CD4-positive, alpha-beta T cell treated with Interleukin-4 for 1 hour (primary cell): Measurements from ENCODE around the gene LOC128125822.
A peak's percentile ranks its signal among the peaks of the same experiment; 100 is the strongest.
"Not testable (repeated sequence)": the region's sequence is repeated elsewhere in the genome, so short reads cannot be mapped to it uniquely, and the experiment has no call there.

ENCODE experiments used
- DNase-seq, 2 donors: peaks; one replicate each; pipeline ENCODE4 v3.0.0-alpha.2; 2020 to 2022

Gene LOC128125822

GRCh38 chr6:63572044-63572746, at the start of gene LOC128125822, which contains the start of gene PTP4A1:
Gene LOC128125822 (plus strand): TSS chr6:63572480.
Gene PTP4A1 (plus strand): TSS chr6:63572480. CDS start chr6:63576881, 4,401 bp downstream.
- DNase-seq, result peak; percentile 96 to 97

GRCh38 chr6:63522911-63523287, 49.4 kb upstream of the LOC128125822 start:
- not testable (repeated sequence) for DNase-seq

GRCh38 chr6:63523630-63524029, 48.6 kb upstream of the LOC128125822 start:
- DNase-seq, result no peak

GRCh38 chr6:63525186-63525878, 46.9 kb upstream of the LOC128125822 start:
- DNase-seq, result peak in 1 of 2 donors; percentile 20

- no peak for DNase-seq
Measured at GRCh38 chr6:63526931-63527330, 45.3 kb upstream of the LOC128125822 start.

GRCh38 chr6:63527658-63528514, 44.4 kb upstream of the LOC128125822 start:
- no peak for DNase-seq

- peak in 1 of 2 donors; percentile 26 for DNase-seq
Measured at GRCh38 chr6:63529498-63529897, 42.8 kb upstream of the LOC128125822 start.

- DNase-seq, result no peak
Measured at GRCh38 chr6:63530182-63530581, 42.1 kb upstream of the LOC128125822 start.

GRCh38 chr6:63530991-63531390, 41.3 kb upstream of the LOC128125822 start:
- DNase-seq, result no peak

- no peak for DNase-seq
Measured at GRCh38 chr6:63533026-63533425, 39.3 kb upstream of the LOC128125822 start.

- DNase-seq, result no peak
Measured at GRCh38 chr6:63533952-63534351, 38.3 kb upstream of the LOC128125822 start.

- no peak for DNase-seq
Measured at GRCh38 chr6:63537201-63537958, 34.9 kb upstream of the LOC128125822 start.

GRCh38 chr6:63537959-63538300, 34.4 kb upstream of the LOC128125822 start:
- DNase-seq, result no peak

GRCh38 chr6:63538550-63538949, 33.7 kb upstream of the LOC128125822 start:
- DNase-seq, result no peak

- DNase-seq, result no peak
Measured at GRCh38 chr6:63543001-63543400, 29.3 kb upstream of the LOC128125822 start.

- DNase-seq, result no peak
Measured at GRCh38 chr6:63543982-63544381, 28.3 kb upstream of the LOC128125822 start.

GRCh38 chr6:63546236-63546635, 26.0 kb upstream of the LOC128125822 start:
- no peak for DNase-seq

GRCh38 chr6:63546697-63547096, 25.6 kb upstream of the LOC128125822 start:
- DNase-seq, result no peak

- DNase-seq, result no peak
Measured at GRCh38 chr6:63549076-63549475, 23.2 kb upstream of the LOC128125822 start.

GRCh38 chr6:63553208-63553607, 19.1 kb upstream of the LOC128125822 start:
- DNase-seq, result no peak

- DNase-seq, result no peak
Measured at GRCh38 chr6:63553900-63554299, 18.4 kb upstream of the LOC128125822 start.

- DNase-seq, result no peak
Measured at GRCh38 chr6:63554782-63555181, 17.5 kb upstream of the LOC128125822 start.

GRCh38 chr6:63556369-63556768, 15.9 kb upstream of the LOC128125822 start:
- DNase-seq, result no peak
